WI38 (cell line): ENCODE results near the gene GMCL1.

Source experiments
- H3K4me3 ChIP-seq: 2 replicates; pipeline ENCODE4 v1.5.1; 2011; ENCODE audit warnings: low read depth, mild to moderate bottlenecking, control low read depth, low read length
- CTCF ChIP-seq: IDR thresholded peaks from 2 replicates; pipeline ENCODE4 v1.5.1; 2012; ENCODE audit warnings: low read depth, mild to moderate bottlenecking, control low read depth, low read length

GMCL1 gene

GRCh38 chr2:69828938-69829255 lies 563 bp upstream of the GMCL1 start:
- TF ChIP-seq CTCF = no peak
- H3K4me3 ChIP-seq = peak overlapping the region; percentile 91

- TF ChIP-seq CTCF = no peak
These were observed 815 bp downstream of the GMCL1 start for GRCh38 chr2:69830045-69830905.

GRCh38 chr2:69830906-69831241 lies 1.4 kb downstream of the GMCL1 start:
- peak overlapping the region; percentile 91 for H3K4me3 ChIP-seq

More at GRCh38 chr2:69830045-69830905, 815 bp downstream of the GMCL1 start:
- peak overlapping the region; percentile 91 for H3K4me3 ChIP-seq

- no peak for TF ChIP-seq CTCF
- no peak overlapping the region for H3K4me3 ChIP-seq
These were observed 2.0 kb downstream of the GMCL1 start for GRCh38 chr2:69831354-69831905.

- TF ChIP-seq CTCF = no peak
- H3K4me3 ChIP-seq = no peak overlapping the region
These were observed 4.3 kb downstream of the GMCL1 start for GRCh38 chr2:69833752-69834151.

- TF ChIP-seq CTCF = no peak
- no peak overlapping the region for H3K4me3 ChIP-seq
These were observed 6.2 kb downstream of the GMCL1 start for GRCh38 chr2:69835666-69836065.

- no peak for TF ChIP-seq CTCF
- no peak overlapping the region for H3K4me3 ChIP-seq
These were observed 6.9 kb downstream of the GMCL1 start for GRCh38 chr2:69836316-69836715.
